DND-41 (cell line): ENCODE data around the gene CD320.

Experiments used
- CTCF ChIP-seq: IDR thresholded peaks from 2 replicates; pipeline ENCODE4 v1.5.1; 2012; ENCODE audit warnings: borderline replicate concordance, low read length, moderate library complexity, mild to moderate bottlenecking; ENCODE audit not compliant: poor library complexity, severe bottlenecking; ENCODE audit errors: extremely low read depth
- EZH2 ChIP-seq: IDR thresholded peaks from 3 replicates; pipeline ENCODE4 v1.6.1; 2012; ENCODE audit warnings: borderline replicate concordance, low read depth, mild to moderate bottlenecking, moderate library complexity, low read length, inconsistent platforms; ENCODE audit not compliant: severe bottlenecking

- TF ChIP-seq CTCF (no peak), EZH2 (no peak)
Measured at GRCh38 chr19:8340341-8341096, 32.4 kb upstream of the CD320 start.
